HL-60 (cell line): ENCODE measurements around the gene BMP4.

Source experiments
- CTCF ChIP-seq: IDR thresholded peaks from one replicate; pipeline ENCODE4 v1.5.1; 2011; ENCODE audit warnings: low read length, control low read depth, inconsistent platforms; ENCODE audit not compliant: insufficient read depth
- POLR2AphosphoS5 ChIP-seq: IDR thresholded peaks from 2 replicates; pipeline ENCODE4 v1.6.1; 2012; ENCODE audit warnings: low read depth
- REST ChIP-seq: IDR thresholded peaks from 2 replicates; pipeline ENCODE4 v1.6.1; 2012; ENCODE audit warnings: low read depth; ENCODE audit not compliant: insufficient replicate concordance

GRCh38 chr14:53948205-53948884 lies 8.3 kb downstream of the BMP4 start:
- TF ChIP-seq POLR2AphosphoS5, result no peak
- no peak for TF ChIP-seq CTCF
- no peak for TF ChIP-seq REST
